ENCODE measurements around the gene CPXM2.

- TF ChIP-seq CTCF (conservative IDR thresholded peaks at IDR 0.05; ENCODE audit: low read depth, low read length) (no peak), EZH2 (IDR thresholded peaks at IDR 0.05; ENCODE audit: low read length, unreplicated experiment) (no peak)
Observed at GRCh38 chr10:123774132-123774742, 117.4 kb downstream of the CPXM2 start.
